ENCODE data around the gene FKBP14. TPM values are rescaled to one million over a fixed set of nuclear protein-coding genes. Genes with fewer than 3 reads are reported as not detected.

The FKBP14 gene
- total and polyA plus RNA-seq, 12 donors, result 2.0 to 35.0 (median 12.7) TPM

DNA sequence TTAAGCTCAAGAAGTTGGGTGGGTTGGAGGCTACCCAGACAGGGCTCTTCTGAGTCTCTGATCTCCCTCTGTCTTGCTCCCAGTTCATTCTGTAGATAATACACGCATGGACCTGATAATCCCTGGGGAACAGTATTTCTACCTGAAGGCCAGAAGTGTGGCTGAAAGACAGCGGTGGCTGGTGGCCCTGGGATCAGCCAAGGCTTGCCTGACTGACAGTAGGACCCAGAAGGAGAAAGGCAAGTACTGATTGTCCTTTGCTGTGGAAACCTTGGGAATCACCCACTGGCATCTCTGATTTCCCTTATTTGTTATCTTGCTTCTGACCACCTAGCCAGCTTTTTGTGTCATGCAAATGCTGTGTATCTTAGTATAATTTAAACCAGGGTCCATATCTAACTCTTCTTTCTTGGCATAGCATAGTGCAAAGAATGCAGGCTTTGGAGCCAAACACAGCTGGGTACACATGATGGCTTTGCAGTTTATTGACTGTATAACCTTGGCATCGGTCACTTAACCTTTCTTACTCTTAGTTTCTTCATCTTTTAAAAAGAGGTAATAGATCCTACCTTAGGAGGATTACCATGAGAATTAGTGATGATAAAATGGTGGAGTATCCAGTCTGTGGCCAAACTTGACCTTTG, 19.7 kb upstream of the FKBP14 start:
- Histone ChIP-seq H3K9me3 (replicated peaks in 1 of 3) (no peaks in the 10 kb centered on the region), H3K4me1 (replicated peaks in 1 of 2) (no peaks in the 10 kb centered on the region), H3K36me3 (replicated peaks in 1 of 2) (peaks cover 0 to 28% of the 10 kb centered on the region in 2 donors), H3K27me3 (no peaks in the 10 kb centered on the region), H3K4me3 (no peak overlapping the region), H3K27ac (no peak overlapping the region)
- no peak for DNase-seq
- WGBS, 4 donors, result 85 to 96% (median 94%) methylated on average over 3 of the region's 3 CpGs
- intact Hi-C loops (cut with DNase I), result no loop called here
- TF ChIP-seq, protein P1, sequence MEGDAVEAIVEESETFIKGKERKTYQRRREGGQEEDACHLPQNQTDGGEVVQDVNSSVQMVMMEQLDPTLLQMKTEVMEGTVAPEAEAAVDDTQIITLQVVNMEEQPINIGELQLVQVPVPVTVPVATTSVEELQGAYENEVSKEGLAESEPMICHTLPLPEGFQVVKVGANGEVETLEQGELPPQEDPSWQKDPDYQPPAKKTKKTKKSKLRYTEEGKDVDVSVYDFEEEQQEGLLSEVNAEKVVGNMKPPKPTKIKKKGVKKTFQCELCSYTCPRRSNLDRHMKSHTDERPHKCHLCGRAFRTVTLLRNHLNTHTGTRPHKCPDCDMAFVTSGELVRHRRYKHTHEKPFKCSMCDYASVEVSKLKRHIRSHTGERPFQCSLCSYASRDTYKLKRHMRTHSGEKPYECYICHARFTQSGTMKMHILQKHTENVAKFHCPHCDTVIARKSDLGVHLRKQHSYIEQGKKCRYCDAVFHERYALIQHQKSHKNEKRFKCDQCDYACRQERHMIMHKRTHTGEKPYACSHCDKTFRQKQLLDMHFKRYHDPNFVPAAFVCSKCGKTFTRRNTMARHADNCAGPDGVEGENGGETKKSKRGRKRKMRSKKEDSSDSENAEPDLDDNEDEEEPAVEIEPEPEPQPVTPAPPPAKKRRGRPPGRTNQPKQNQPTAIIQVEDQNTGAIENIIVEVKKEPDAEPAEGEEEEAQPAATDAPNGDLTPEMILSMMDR (IDR thresholded peaks at IDR 0.05), result no peak
- no peak for TF ChIP-seq POLR2A (IDR thresholded peaks at IDR 0.05)

DNA sequence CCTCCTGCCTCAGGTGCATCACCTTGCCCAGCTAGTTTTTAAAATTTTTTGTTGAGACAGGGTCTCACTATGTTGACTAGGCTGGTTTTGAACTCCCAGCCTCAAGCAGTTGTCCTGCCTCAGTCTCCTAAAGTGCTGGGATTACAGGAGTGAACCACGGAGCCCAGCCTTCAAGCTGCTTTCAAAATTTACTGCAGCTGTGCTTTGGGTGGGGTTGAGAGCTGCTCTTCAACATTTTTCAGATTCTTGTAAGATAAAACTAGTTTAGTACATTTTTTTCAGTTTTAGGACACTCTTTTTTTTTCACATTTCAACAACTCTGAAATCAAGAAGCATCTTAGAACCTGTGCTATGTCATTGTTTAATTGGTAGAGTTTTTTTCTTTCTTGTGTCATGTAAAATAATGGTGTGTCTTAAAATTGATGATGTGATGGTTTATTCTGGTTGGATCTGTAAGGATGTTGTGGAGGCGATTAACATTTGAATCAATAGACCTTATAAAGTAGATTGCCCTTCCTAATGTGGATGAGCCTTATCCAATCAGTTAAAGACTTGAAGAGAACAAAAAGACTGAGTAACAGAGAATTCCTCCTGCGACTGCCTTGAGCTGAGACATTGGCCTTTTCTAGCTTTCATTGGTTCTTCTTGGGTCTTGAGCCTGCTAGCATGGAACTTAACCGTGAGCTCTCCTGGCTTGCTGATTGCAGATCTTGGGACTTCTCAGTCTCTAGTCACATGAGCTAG, 15.2 kb upstream of the FKBP14 start:
- intact Hi-C loops (cut with DNase I), result no loop called here
- Histone ChIP-seq H3K4me3 (no peak overlapping the region), H3K36me3 (replicated peaks in 1 of 2) (peaks cover 0 to 5% of the 10 kb centered on the region in 2 donors), H3K4me1 (replicated peaks in 1 of 2) (peaks cover 7 to 12% of the 10 kb centered on the region in 2 donors), H3K27ac (no peak overlapping the region), H3K27me3 (no peaks in the 10 kb centered on the region), H3K9me3 (replicated peaks in 1 of 3) (no peaks in the 10 kb centered on the region)
- no peak for DNase-seq
- 86 to 95% (median 91%) methylated on average over 4 of the region's 4 CpGs for WGBS, 4 donors
- TF ChIP-seq, protein P1 (IDR thresholded peaks at IDR 0.05), result no peak
- TF ChIP-seq POLR2A (IDR thresholded peaks at IDR 0.05), result no peak

GRCh38 chr7:30040938-30041337, 14.4 kb upstream of the FKBP14 start:
- Histone ChIP-seq H3K9me3 (replicated peaks in 1 of 3) (no peaks in the 10 kb centered on the region), H3K36me3 (replicated peaks in 1 of 2) (no peaks in the 10 kb centered on the region), H3K27me3 (no peaks in the 10 kb centered on the region), H3K4me1 (replicated peaks in 1 of 2) (peaks cover 7 to 12% of the 10 kb centered on the region in 2 donors), H3K27ac (no peak overlapping the region), H3K4me3 (no peak overlapping the region)
- DNase-seq, result peak in 2 of 7 donors; percentile 27 to 29
- intact Hi-C loops (cut with DNase I), result no loop called here
- TF ChIP-seq, protein P1 (IDR thresholded peaks at IDR 0.05), result no peak
- no peak for TF ChIP-seq POLR2A (IDR thresholded peaks at IDR 0.05)

DNA sequence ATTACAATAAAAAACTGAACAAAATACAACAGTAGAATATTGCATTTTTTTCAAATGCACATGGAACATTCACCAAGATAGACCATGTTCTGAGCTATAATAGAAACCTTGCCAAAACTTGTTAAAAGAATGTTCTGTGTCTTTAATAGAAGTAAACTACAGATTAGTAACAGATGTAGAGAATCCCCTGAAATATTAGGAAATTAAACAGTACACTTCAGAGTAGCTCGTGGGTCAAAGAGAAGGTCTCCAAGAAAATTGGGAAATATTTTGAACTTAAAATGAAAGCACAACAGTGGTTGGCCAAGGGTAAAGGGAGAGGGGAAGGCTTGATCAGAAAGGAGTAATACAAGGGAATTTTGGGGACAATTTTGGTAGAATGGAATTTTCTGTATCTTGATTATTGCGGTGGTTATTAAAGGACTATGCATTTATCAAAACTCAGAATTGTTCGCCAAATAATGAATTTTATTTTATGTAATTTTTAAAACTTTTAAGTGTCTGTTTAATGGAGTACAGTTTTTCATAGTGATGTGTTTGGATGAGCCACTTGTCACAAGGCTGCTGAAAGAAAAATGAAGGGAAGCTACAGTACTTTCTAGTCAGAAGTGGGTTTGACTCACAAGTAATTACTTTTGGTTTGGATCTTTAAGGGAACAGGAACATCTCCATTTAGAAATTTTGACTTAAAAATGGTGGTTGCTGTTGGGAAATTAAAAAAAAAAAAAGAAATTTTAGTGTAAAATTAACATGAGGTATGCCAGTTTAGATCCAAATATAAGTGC, 11.9 kb upstream of the FKBP14 start:
- no peak for TF ChIP-seq POLR2A (IDR thresholded peaks at IDR 0.05)
- TF ChIP-seq, protein P1 (IDR thresholded peaks at IDR 0.05), result no peak
- 77 to 87% (median 83%) methylated on average over 3 of the region's 3 CpGs for whole genome bisulfite sequencing, 4 donors
- no peak for DNase-seq
- Histone ChIP-seq H3K4me1 (replicated peaks in 1 of 2) (peaks cover 7 to 12% of the 10 kb centered on the region in 2 donors), H3K36me3 (replicated peaks in 1 of 2) (no peaks in the 10 kb centered on the region), H3K4me3 (no peak overlapping the region), H3K27me3 (no peaks in the 10 kb centered on the region), H3K27ac (no peak overlapping the region), H3K9me3 (replicated peaks in 1 of 3) (no peaks in the 10 kb centered on the region)
- intact Hi-C loops (cut with DNase I), result no loop called here

Data from adrenal gland (tissue), 12 donors.